Colonic mucosa (tissue), 4 donors: Measurements from ENCODE around the gene SBSN. TPM values are rescaled to one million over a fixed set of nuclear protein-coding genes. Genes with fewer than 3 reads are reported as not detected.

Experiments used
- DNase-seq: peaks from one replicate; pipeline ENCODE4 v3.0.0-alpha.2; 2020
- H3K27ac ChIP-seq: fragments of 200-600 bp; one replicate; pipeline ENCODE4 v1.8.0; 2021
- H3K27me3 ChIP-seq: fragments of 200-600 bp; one replicate; pipeline ENCODE4 v1.8.0; 2021
- H3K36me3 ChIP-seq: fragments of 200-600 bp; one replicate; pipeline ENCODE4 v1.8.0; 2021
- H3K4me1 ChIP-seq: fragments of 200-600 bp; one replicate; pipeline ENCODE4 v1.8.0; 2021; ENCODE audit warnings: mild to moderate bottlenecking
- H3K4me3 ChIP-seq: fragments of 200-600 bp; one replicate; pipeline ENCODE4 v1.8.0; 2021
- H3K9ac ChIP-seq, 2 donors: one replicate each; pipeline ENCODE4 v1.7.0; 2013; ENCODE audit warnings: control low read depth in 2 of 2, low read depth in 2 of 2, low read length in 2 of 2
- H3K9me3 ChIP-seq: fragments of 200-600 bp; one replicate; pipeline ENCODE4 v1.8.0; 2021
- intact Hi-C: fragments of 100-400 bp; cut with DNase I; formaldehyde crosslinking; loops from one replicate; pipeline ENCODE4 v1.14.1; 2022
- total RNA-seq, 2 donors: library from RNA; stranded (reverse); fragmentation: NEBNext Ultra II Directional in 1 of 2; extraction: Animal tissue kit (Norgen Biotek cat#: 25700) in 1 of 2; gene quantifications; one replicate each; pipeline ENCODE4 v1.2.1, GENCODE V29; 2021
- TF ChIP-seq, protein P1 (sequence below): fragments of 200-600 bp; IDR thresholded peaks from one replicate; pipeline ENCODE4 v1.8.0; 2022; ENCODE audit warnings: antibody characterized with exemption, mild to moderate bottlenecking
- donor health status: healthy.
- donor health status: DM: no; HTN: no; CAD: no.
- donor health status: DM: no; HTN: no; CAD: no.

SBSN gene
- total RNA-seq, 2 donors from 2014 or later, result not detected

DNA sequence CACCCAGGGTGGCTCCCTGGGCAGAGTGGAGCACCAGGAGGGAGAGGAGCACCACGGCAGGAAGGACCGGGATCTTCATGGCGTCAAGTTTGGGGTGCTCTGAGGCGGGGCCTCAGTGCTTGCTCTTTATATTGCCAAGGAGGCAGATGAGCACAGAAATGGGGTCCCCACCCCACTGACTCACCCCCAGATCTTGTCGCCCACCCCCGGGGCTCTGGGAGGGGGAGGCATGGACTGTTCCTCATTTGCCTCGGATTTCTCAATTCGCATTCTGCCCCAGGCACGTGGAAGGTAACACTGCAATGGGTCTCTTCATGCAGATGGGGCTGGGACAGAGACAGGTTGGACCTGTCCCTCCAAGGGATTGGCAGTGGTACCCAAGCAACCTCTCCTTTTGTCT lies 37.7 kb downstream of the SBSN start, which contains the start of gene KRTDAP:
Gene KRTDAP, minus strand, starts transcription at position 101 of the 400 bp plus-strand sequence. Its CDS starts 22 bp downstream, at position 79.
- intact Hi-C loops, result loop anchor here (10.0 kb wide), 2 partner anchors 136 to 216 kb away; partner anchors contain the start of gene FFAR3
- no peaks in the 10 kb centered on the region for H3K36me3 ChIP-seq
- no peaks in the 10 kb centered on the region for H3K9me3 ChIP-seq
- no peaks in the 10 kb centered on the region for H3K27me3 ChIP-seq
- DNase-seq, result no peak
- no peak within 1 kb of the TSS for H3K9ac ChIP-seq
- no peaks in the 10 kb centered on the region for H3K4me1 ChIP-seq
- H3K27ac ChIP-seq, result no peak within 1 kb of the TSS
- no peak within 1 kb of the TSS for H3K4me3 ChIP-seq
- TF ChIP-seq, protein P1, sequence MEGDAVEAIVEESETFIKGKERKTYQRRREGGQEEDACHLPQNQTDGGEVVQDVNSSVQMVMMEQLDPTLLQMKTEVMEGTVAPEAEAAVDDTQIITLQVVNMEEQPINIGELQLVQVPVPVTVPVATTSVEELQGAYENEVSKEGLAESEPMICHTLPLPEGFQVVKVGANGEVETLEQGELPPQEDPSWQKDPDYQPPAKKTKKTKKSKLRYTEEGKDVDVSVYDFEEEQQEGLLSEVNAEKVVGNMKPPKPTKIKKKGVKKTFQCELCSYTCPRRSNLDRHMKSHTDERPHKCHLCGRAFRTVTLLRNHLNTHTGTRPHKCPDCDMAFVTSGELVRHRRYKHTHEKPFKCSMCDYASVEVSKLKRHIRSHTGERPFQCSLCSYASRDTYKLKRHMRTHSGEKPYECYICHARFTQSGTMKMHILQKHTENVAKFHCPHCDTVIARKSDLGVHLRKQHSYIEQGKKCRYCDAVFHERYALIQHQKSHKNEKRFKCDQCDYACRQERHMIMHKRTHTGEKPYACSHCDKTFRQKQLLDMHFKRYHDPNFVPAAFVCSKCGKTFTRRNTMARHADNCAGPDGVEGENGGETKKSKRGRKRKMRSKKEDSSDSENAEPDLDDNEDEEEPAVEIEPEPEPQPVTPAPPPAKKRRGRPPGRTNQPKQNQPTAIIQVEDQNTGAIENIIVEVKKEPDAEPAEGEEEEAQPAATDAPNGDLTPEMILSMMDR, result no peak

DNA sequence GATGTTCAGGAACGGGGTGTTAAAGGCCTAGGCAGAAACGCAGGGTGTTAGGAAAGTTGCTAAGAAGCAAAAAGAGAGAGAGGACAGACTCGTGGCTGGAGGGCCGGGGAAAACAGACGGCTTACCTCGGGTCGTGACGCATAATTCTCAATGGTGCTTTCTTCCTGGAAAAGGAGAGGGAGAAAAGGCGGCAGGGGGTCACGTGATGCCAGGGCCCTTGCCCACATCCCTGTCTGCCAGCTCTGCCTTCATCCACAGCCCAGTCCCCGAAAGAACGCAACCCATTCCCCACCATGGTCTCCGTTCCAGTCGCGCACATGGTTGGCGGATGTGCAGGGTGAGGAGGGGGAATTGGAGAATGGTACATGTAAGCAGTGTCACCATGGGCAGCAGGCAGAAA lies 39.4 kb downstream of the SBSN start:
- H3K9me3 ChIP-seq, result no peaks in the 10 kb centered on the region
- H3K36me3 ChIP-seq, result no peaks in the 10 kb centered on the region
- no peak overlapping the region for H3K27ac ChIP-seq
- no peaks in the 10 kb centered on the region for H3K27me3 ChIP-seq
- TF ChIP-seq, protein P1, result no peak
- DNase-seq, result no peak
- intact Hi-C loops, result no loop called here
- H3K4me3 ChIP-seq, result no peak overlapping the region
- H3K9ac ChIP-seq, result no peak overlapping the region
- no peaks in the 10 kb centered on the region for H3K4me1 ChIP-seq

DNA sequence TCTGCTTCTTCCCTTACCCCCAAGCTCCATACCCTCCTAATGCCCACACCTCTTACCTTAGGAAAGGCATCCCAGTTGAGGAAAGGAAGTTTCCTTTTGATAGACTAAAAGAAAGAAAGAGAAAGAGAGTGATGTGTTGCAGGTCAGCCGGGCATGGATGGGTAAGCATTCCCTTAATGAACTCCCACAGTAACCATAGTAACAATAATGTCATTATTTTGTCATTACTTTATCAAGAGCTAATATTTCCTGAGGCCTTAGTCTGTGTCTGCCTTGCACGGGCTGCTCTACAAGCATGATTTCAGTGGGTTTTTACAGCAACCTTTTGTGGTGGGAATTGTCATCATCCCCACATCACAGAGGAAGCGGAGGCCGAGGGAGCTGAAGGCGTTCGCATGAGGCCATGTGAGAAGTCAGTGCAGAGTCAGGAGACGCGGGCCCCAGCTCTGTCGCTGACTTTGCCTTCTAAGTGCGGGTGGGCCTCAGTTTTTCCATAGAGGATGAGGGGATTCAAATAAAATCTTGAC lies 40.4 kb downstream of the SBSN start:
- H3K36me3 ChIP-seq, result no peaks in the 10 kb centered on the region
- DNase-seq, result no peak
- H3K9ac ChIP-seq, result no peak overlapping the region
- H3K27me3 ChIP-seq, result no peaks in the 10 kb centered on the region
- no peaks in the 10 kb centered on the region for H3K9me3 ChIP-seq
- H3K4me1 ChIP-seq, result no peaks in the 10 kb centered on the region
- TF ChIP-seq, protein P1, result no peak
- intact Hi-C loops, result no loop called here
- H3K4me3 ChIP-seq, result no peak overlapping the region
- H3K27ac ChIP-seq, result no peak overlapping the region

DNA sequence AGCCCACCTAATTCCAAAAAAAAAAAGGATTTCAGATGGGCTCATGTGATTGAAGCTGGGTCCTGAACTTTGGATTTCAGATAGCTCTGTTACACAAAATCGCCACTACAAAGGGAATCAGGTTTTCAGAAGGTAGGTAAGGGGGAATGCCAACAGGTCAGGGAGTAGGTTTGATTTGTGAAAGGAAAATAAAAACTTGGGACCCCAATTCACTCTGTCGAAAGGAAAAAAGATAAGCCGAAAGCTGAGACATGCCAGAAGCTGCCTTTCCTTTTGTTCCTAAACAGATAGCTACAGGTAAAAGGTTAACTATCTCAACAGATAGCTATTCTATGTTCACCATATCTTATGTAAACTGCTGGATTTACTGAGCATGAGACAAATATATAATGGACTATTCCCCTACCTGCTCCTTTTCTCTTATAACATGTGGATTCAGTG lies 41.8 kb downstream of the SBSN start:
- H3K9me3 ChIP-seq, result no peaks in the 10 kb centered on the region
- no peaks in the 10 kb centered on the region for H3K36me3 ChIP-seq
- H3K4me3 ChIP-seq, result no peak overlapping the region
- TF ChIP-seq, protein P1, result no peak
- no peaks in the 10 kb centered on the region for H3K27me3 ChIP-seq
- DNase-seq, result no peak
- intact Hi-C loops, result no loop called here
- H3K27ac ChIP-seq, result no peak overlapping the region
- no peaks in the 10 kb centered on the region for H3K4me1 ChIP-seq
- no peak overlapping the region for H3K9ac ChIP-seq

DNA sequence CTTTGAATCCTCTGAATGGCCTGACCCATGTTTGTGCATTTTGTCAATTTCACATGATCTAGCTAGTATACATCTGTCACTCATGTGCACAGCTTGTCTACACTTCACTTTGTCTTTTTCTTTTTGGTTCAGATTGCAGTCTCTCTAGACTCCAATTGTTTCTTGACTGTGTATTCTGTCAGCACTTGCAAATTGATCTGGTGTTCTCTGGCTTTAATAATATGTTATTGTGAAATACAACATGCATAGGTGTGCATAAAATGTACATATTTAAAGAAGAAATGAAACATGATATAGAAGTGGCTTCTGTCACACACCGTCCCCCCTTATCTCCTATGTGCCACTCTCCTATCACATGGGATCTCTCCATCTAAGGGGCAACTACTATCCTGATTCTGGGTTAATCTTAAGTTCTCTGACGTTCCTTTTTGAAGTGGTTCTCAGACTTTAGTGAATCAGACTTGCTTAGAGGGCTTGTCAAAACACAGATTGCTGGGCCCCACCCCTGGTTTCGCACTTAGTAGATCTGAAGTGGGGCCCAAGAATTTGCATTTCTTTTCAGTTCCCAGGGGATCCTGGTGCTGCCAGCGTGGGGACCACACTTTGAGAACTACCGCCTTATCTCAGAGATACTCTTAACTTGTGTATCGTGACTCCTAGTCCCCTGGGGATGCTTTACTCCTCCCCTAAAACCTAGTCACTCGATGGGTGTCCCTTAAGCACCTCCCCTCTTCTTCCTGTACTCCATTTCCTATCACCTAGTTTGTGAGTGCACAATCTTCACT lies 43.7 kb downstream of the SBSN start:
- H3K4me1 ChIP-seq, result no peaks in the 10 kb centered on the region
- no peak for DNase-seq
- no peak overlapping the region for H3K27ac ChIP-seq

More for the DNA sequence above, 43.7 kb downstream of the SBSN start:
- intact Hi-C loops, result no loop called here
- TF ChIP-seq, protein P1, result no peak
- Histone ChIP-seq H3K9me3 (no peaks in the 10 kb centered on the region), H3K4me3 (no peak overlapping the region), H3K9ac (no peak overlapping the region), H3K36me3 (no peaks in the 10 kb centered on the region), H3K27me3 (no peaks in the 10 kb centered on the region)
